GM19438 (cell line): ENCODE results near the gene PSG1.
"Not testable (repeated sequence)": the region's sequence is repeated elsewhere in the genome, so short reads cannot be mapped to it uniquely, and the experiment has no call there.

Source experiments
- ATAC-seq: cut with Tn5 transposase; IDR thresholded peaks from one replicate; pipeline ENCODE4 v1.9.1; 2021; ENCODE audit warnings: low read depth; ENCODE audit not compliant: unreplicated experiment

The PSG1 gene

DNA sequence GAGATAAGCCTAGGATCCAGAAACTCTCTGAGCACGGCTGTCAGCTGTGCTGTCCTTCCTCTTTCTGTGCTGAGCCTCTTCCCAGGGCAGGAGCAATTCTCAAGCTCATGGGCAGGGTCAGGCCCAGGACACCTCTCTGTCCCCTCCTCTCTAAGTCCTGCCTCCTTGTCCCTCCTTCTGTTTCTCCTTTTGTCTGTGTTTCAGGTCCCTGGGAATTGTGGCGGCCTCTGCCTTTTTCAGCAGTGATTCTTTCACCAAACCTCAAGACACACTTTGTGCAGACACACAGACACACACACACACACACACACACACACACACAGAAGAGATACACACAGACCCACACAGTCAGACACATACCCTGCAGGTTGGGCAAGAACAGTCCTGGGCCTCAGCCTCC is at the start of gene PSG1:
TSS of gene PSG1 (minus strand) at position 101 of the 400 bp plus-strand sequence. CDS start 132 bp downstream, outside the sequence.
- ATAC-seq = no peak

DNA sequence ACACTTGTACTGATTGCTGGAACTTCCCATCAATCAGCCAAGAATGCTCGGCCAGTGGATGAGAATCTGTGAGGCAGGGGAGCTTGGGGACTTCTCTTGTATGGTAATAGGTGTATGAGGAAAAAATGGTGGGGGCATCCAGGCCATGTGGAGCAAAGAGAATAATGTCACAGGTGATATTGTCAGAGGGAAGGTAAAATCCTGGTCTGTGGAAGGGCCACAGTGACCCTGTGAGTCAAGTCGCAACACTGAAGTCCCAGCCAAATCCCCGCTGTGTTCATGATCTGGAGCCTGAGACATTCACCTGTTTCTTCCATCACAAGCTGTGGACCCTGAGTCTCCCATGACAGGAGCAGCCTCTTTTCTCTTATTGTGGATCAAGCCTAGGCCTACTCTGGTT is 49.4 kb upstream of the PSG1 start:
- ATAC-seq = no peak

DNA sequence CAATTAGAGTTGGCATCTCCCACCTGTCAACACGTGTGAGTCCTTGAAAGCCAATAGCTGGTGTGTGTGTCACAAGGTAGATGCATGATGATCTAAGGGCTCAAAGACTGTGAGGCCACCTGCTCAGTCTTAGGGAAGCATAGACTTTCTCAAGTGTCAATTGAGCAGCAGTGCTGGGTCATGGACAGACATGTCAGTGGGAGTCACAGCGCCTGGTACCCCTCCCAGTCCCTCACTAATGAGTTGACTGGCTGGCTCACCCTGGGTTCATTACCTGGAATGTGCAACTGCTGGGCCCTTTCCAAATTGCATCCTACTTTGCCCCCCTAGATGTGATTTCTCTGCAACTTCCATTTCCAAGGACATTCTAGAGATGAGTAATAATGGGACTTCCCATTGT is 47.3 kb upstream of the PSG1 start:
- no peak for ATAC-seq

DNA sequence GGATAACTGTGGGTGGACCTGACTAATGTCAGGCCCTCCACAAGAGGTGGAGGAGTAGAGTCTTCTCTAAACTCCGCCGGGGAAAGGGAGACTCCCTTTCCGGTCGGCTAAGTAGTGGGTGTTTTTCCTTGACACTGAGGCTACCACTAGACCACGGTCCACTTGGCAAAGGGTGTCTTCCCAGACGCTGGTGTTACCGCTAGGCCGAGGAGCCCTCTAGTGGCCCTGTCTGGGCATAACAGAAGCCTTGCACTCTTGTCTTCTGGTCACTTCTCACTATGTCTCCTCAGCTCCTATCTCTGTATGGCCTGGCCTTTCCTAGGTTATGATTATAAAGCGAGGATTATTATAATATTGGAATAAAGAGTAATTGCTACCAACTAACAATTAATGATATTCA is 43.6 kb upstream of the PSG1 start:
- not testable (repeated sequence) for ATAC-seq

DNA sequence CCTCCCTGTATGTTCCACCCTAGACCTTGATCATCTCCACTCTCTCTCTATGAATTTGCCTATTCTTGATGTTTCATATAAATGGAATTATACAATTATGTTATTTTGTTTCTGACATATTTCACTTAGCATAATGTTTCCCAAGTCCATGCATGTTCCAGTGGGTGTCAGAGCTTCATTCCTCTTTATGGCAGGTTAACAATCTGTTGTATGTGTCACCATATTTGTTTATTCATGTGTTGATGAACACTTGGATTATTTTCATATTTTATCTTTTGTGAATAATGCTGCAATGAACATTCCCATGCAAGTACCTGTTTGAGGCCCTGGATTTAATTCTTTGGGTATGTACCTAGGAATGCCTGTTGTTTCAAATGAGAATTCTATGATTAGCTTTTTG is 41.5 kb upstream of the PSG1 start:
- ATAC-seq = not testable (repeated sequence)

DNA sequence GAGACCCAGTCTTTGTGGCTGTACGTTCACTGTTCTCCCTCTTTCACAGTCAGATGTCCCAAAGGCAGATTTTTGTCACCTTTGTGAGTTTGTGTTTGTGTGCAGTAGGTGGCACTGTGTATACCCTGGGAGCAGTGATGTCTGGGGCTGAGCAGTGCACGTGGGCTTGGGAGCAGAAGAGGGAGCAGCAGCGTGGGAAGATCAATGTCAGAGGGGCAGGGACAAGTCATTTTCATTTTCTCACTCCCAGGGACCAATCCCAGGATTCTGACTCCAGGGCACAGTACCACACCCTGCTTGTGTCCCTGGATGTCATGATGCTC is 40.2 kb upstream of the PSG1 start:
- ATAC-seq = no peak

DNA sequence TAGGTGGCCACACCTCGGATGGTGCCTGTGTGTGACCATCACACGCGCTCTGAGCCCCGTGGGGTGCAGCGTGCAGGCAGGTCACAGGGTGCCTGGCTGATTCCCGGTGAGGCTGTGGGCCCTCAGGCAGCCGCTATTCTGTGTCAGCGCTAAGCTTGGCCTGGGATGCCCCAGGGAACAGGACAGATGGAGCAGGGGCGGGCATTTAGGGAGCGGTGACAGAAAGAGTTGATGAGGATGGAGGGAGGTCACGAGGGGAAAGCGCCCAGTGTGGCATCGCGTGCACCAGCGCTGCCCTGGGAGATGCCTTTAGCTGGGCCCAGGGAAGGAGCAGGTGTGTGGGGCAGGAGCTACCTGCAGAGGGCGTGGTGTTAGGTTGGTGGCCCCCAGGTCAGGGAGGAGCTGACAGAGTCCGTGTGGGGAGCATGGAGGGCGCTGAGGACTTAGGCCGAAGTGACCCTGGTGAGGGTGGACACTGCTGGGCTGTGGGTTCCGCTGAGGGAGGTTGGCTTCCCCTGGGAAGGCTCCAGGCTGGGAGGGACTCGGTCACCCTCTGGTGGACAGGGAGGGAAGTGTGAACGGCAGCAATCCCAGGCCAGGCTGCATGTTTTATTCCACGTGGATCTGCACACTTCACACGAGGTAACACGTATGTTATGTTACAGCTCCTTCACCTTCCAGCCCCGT is 39.7 kb upstream of the PSG1 start:
- not testable (repeated sequence) for ATAC-seq

DNA sequence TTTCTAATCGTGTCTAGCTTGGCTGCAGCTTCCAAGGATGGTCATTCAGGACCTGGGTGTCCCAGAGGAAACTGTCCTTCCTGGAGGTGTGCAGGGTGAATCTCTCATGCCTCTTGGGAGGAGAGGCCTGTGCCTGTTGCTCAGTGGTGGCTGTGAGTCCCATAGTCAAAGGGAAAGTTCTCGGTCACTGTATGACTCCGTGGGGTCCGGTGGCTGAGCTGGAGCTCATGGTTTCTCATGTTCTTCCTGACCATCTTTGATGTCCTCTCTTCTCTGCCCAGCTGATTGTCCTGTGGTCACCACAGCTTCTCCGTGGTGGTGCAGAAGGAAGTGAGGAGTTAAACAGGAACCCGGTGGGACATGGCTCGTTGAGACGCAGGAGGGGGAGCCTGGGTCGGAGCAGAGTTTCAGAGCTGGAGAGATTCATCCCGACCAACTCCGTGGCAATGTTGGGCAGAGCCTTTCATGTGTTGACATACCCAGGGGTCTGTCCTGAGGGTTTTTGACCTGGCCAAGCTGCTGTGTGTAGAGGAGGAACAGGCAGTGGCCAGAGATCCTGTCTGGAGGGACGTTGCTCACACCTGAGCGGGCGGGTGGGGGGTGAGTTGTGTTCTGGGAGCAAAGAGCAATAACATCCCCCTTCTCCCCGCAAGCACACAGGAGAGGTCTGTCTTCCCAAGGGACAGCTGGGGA is 39.0 kb upstream of the PSG1 start:
- ATAC-seq = not testable (repeated sequence)

DNA sequence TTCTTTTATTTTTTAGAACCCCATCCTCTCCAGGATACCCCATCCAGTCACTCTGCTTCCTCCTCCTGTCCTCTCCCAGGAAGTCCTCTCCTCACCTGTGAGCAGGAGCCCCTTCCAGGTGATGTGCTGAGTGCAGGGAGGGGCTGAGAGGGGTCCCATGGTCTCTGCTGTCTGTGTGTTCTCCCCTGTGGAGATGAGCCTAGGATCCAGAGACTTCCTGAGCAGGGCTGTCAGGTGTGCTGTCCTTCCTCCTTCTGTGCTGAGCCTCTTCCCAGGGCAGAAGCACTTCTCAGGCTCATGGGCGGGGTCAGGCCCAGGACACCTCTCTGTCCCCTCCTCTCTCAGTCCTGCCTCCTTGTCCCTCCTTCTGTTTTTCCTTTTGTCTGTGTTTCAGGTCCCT is 38.1 kb upstream of the PSG1 start, which contains the start of gene PSG6:
TSS of gene PSG6 (minus strand) at position 261 of the 400 bp plus-strand sequence. CDS start at position 159, 102 bp downstream.
- ATAC-seq = not testable (repeated sequence)

DNA sequence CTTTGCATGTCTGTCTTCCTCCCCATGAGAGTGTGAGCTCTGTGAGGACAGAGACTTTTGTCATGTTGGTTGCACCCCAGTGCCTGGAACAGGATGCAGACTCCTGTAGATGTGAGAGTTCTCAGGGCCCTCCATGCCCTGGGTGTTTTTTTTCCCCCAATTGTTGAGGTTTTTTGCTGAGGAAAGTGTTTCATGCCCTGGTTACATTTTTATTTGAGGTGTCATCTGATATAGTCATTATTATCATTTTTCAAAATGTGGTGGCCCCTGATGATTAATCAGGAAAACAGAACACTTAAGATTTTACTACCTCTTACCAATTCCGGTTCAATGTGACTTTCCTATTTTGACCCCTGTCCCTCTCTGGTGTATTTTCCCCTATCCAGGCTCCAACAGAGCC is 37.4 kb upstream of the PSG1 start:
- ATAC-seq = not testable (repeated sequence)

DNA sequence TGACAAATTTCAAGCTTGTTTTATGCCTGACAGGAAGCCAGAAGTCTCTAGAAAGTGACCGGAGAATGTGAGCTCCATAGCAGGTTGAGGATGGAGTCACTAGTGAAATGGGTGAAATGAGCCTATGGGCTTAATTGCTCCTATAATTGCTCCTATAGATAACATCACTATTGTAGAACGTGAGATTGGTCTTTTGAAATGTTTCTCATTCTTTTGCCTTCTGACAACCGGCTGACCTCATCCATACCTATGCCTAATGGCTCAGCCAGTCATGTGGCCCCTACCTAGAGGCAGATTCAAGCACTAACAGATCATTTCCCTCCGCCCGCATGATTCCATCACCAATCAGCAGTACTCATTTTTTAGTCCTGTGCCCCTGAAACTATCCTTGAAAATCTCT is 34.0 kb upstream of the PSG1 start:
- ATAC-seq = not testable (repeated sequence)

DNA sequence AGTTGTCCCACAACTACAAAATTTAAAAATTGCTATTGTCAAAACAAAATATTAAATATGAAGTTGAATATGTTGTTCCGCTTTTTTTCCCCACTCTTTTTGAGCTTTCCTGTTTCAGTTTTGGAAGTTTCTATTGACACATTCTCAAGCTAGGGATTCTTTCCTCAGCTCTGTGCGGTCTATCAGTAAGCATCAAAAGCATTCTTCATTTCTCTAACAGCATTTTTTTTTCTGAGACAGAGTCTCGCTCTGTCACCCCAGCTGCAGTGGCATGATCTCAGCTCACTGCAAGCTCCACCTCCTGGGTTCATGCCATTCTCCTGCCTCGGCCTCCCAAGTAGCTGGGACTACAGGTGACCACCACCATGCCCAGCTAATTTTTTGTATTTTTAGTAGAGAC is 33.4 kb upstream of the PSG1 start:
- ATAC-seq = not testable (repeated sequence)

DNA sequence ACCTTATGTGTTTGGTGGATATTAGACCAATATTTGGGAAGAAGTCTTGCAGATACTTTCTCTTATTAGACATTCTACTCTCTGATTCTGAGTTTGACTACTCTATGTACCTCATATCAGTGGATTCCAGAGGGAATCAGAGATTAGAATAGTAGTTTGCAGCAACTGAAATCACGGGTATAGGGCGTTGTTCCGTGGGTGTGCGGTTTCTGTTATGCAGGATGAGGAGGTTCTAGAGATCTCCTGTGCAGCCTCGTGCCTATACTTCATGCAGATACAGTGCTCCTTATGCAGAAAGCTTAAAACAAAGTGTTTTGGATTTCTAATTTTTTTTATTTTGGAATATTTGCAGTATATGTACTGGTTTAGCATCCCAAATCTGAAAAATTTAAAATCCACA is 32.2 kb upstream of the PSG1 start:
- ATAC-seq = not testable (repeated sequence)

DNA sequence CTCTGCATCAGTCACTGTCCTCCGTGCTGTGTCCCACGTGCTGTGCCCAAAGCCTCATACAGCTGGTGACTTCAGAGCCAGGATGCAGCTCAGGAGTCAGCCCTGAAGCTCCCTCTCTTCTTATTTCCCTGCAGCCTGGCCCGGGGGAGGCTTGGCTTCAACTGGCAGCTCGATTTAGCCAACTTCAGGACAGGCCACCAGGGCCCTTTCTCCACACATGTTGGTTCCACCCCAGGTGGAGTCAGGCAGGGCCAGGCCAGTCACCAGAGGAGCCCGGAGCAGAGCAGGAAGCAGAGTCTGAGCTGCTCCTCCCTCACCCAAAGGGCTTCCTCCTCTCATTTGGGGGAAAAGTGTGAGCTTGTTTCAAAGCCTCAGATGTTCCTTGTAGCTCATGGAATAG is 26.6 kb upstream of the PSG1 start:
- not testable (repeated sequence) for ATAC-seq

DNA sequence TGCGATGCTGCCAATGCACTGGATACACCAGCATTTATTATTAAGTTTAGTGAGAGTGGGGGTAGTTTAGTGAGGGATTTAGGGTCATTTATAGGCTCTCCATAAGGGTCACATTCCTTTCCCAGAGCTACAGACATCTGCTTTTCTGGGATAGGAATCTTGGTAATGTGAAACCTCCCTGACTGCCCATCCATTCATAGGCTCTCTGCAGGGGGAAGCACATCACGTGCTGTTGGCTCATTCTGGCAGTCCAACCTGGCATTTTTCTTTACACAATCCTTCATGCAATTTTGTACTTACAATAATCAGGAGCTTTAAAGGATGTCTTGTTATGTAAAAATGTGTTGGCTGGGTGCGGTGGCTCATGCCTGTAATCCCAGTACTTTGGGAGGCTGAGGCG is 21.0 kb upstream of the PSG1 start:
- ATAC-seq = not testable (repeated sequence)

DNA sequence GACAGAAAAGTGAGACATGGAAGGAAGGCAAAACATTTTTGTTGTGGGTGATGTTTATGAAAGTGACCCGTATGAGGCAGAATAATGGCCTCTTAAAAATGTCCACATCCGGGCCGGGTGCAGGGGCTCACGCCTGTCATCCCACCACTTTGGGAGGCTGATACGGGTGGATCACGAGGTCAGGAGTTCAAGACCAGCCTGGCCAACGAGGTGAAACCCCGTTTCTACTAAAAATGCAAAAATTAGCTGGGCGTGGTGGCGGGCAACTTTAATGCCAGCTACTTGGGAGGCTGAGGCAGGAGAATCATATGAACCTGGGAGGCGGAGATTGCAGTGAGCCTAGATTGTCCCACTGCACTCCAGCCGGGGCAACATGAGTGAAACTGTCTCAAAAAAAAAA is 20.2 kb upstream of the PSG1 start:
- ATAC-seq = not testable (repeated sequence)

DNA sequence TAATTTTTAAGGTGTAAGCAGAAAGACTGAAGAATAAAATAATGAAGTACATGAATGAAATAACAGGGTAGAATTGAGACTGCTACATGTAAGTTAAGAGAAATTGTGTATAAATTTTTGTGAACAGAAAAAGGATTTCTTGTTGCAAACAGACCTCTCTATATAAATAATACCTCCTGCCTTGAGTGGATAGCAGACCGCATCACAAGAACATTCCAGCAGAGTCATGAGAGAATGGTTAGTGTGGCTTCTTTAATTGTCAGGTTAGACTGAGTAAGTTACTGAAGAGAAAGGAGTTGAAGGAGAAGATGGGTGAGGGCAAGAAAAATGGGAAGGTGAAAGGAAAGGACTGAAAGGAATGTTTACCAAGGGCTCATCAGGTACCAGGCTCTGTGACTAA is 19.6 kb upstream of the PSG1 start:
- ATAC-seq = not testable (repeated sequence)

DNA sequence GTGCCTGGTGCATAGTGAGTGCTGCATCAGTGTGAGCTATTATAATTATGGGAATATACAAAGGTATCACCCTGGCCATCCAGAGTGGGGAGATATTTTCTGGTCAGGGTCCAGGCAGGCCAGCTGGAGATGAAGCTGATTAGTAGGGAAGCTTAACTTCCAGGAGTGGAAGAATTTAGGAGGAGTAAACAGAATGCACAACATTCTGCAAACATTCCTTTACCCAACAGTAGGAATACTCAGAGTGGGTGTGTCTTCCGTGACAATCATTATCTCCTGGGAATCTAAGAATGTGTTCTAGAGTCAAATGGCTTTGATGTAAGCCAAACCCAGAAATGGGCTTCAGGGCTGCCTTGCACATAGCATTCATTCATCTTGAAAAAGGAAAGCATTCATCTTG is 19.1 kb upstream of the PSG1 start:
- ATAC-seq = not testable (repeated sequence)

DNA sequence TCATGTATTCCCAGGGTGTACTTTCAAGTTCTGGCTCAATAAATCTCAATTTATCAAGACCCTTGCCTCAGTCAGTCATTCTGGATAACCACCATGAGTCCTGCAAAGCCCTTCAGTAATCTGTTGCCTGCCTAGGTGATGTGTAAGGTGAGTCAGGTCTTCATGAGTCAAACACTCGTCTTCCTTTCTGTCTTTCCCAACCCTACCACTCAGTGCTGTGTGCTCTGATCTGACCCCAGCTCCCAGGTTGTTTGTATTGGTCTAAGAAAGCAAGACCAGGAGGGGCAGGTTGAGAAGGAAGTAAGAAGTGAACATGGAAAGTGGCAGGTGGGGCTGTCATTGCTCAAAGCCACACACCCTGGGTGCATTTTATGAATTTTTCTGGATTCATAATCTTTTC is 18.2 kb upstream of the PSG1 start:
- not testable (repeated sequence) for ATAC-seq

DNA sequence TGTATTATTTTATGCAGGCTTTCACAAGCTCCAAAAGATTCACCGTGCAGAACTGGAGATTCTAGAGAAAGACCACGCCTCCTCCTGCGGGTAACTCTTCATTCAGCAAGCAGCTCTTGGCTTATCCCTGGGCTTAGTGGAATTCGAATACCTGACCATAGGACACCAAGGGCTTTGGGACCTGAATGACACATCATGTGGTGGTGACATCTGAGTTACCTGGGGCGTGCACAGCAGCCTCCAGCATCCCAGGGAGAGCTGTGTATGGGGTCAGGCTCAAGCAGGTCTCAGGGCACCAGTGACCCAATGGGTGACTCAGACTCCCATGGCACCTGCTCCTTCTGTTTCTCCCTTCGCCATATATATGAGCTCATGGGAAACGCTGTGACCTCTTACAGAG is 10.9 kb upstream of the PSG1 start:
- not testable (repeated sequence) for ATAC-seq

DNA sequence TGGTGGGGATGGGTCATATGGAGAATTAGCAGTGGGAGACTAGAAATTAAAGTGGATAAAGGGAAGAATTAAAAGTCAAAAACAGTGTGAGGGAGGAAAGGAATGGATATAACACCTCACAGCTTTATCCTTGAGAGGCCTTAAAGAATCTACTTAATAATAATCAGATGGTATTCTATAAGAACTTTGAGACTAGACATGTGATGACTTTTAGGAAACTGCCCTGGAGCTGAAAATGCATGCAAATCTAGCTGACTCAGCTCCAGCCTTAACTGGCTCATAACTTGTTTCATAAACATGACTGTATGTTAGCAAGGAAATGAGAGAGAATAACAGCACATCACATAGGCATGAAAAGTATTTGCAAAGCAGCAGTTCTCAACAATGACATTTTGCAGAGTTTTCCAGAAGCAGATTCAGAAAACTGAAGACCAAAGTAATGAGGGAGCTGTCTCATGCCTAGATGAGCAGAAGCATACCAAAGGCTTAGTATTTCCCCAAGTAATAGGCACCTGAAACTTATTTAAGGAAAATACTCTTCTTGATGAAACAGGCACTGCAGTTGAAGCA is 8.4 kb upstream of the PSG1 start:
- not testable (repeated sequence) for ATAC-seq

DNA sequence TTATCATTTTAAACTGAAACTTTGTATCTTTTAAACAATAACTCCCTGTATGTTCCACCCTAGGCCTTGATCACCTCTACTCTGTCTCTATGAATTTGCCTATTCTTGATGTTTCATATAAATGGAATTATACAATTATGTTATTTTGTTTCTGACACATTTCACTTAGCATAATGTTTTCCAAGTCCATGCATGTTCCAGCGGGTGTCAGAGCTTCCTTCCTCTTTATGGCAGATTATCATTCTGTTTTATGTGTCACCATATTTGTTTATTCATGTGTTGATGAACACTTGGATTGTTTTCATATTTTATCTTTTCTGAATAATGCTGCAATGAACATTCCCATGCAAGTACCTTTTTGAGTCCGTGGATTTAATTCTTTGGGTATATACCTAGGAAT is 3.2 kb upstream of the PSG1 start:
- not testable (repeated sequence) for ATAC-seq
